GM19099 (cell line): ENCODE measurements around the gene TK1.

Experiments used
- POLR2A ChIP-seq: IDR thresholded peaks from 3 replicates; pipeline ENCODE4 v1.6.1; 2011; ENCODE audit warnings: low read depth; ENCODE audit not compliant: insufficient read length; ENCODE audit errors: extremely low read depth

Gene TK1

DNA sequence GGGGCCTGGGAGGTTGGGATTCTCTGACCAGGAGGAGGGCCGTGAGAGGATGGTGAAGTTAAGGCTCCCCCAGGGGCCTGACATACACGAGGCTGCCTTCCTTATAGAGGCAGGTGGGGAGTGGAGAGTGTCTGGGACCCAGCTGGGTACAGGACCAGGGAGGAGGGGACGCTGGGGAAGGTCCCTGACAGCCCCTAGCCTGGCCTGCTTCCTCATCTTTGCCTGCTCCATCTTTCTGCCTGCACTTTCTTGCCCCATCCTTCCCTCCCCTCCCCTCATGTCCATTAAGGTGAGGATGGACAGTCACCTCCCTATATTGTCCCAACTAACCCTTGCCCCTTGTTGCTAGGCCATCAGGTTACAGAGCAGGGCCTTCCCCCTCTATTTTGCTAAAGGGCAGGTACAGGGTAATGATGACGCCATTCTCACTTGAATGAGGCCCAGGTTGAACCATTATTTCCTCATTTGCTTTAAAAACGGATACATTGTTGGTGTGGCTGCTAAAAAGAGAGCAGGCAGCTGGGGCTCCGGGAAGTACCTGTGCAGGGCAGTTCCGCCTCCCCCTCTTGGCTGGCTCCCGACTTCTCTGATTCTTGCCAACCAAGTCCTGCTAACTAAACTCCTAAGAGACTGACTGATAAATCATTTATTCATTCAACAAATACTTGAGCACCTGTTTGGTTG is 39.4 kb downstream of the TK1 start:
- peak; percentile 24 for TF ChIP-seq POLR2A

DNA sequence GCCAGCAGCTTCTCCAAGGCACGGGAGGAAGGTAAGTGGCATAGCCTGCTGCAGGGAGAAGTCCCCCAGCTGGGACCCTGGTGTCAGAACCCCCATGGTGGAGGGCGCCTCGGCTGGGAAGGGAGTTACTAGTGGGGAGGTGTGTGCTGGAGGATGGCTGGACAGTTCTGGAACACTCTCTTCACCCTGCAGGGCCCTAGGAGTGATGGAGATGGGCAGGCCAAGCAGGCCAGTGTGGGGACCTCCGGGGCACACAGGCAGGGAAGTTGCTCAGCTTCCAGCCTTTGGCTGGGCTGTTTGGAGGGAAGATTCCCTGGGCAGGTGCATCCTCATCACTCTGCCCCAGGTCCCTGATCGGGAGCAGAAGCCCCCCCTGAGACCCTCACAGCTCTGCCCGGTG is 40.0 kb downstream of the TK1 start:
- no peak for TF ChIP-seq POLR2A

DNA sequence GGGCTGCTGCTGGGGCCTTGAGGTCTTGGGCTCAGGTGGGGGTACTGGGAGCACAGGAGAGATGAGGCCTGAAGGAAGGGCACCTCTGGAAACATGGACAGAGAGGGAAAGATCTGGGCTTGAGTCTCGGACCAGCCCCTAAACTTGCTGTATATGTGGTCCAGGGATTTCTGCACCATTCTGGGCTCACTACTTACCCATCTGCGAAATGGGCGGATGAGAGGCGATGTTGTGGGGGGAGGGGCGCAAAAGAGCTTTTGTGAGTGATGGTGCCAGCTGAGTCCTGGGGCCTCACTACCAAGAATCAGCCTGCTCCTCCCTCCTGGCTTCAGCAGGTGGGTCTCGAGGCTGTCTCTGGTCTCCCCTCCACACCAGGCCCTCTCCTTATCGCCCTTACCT is 40.4 kb downstream of the TK1 start:
- TF ChIP-seq POLR2A, result no peak

DNA sequence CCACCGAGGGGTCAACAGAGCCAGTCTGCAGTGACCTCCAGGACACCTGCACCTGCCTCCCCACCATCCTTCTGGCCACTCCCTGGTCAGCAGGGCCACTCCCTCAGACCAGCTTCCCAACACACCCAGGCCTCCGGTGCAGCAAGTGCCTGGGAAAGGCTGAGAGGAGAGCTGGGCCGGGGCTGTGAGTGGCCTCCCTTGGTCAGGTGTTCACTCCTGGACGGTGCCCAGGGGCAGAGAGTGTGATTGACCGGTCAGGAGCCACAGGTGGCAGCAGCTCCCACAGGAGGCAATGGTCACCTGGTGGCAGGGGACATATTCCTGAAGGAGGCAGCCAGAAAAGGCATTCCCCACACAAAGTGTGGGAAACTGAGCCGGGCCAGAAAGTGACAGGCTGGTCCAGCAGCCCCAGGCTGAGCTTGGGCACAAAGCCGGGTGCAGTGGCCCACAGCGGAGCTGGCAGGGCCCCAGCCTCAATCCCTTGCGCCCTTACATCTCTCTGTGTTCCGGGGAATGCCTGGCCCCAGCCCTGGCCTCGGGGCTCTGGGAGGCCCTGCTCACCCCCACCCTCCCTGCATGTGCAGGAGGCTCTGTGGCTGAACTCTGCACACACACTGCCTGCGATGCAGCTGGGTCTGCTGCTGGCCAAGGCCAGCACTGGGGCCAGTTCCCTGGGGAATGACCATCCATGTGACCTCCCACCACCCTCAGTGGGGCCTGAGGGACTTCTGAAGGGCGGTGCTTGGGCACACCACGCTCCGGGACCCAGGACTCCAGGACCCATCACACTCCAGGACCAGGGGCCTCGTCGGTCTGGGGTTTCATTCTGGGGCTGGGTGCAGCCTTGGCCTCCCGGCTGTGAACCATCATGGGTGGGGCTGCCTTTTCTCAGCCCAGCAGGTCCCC is 41.9 kb downstream of the TK1 start:
- TF ChIP-seq POLR2A, result no peak

DNA sequence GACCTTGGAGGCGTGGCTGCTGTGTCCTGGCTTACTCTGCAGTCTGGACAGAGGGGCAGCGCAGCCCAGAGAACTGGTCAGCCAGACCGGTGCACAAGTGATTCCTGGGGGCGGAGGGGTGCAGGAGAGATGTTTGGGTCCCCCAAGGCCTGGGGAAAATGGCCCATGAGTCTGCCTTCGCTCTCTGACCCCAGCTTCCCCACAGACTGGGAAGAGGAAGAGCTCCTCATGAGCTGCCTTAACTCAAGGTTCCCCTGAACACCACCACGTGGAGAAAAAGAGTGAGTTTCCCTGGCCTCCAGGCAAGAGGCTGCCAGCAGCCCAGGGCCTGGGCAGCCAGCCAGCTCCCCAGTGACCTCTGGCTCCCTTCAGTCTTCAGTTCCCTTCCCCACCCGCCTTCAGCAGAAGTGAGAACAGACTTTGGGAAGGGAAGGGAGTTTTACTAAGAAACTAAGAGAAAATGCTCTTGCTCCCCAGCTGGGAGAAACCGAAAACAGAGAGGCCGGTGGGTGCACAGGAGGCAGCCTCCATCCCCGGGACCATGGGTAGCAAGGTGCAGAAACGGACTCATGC is 42.6 kb downstream of the TK1 start:
- no peak for TF ChIP-seq POLR2A

DNA sequence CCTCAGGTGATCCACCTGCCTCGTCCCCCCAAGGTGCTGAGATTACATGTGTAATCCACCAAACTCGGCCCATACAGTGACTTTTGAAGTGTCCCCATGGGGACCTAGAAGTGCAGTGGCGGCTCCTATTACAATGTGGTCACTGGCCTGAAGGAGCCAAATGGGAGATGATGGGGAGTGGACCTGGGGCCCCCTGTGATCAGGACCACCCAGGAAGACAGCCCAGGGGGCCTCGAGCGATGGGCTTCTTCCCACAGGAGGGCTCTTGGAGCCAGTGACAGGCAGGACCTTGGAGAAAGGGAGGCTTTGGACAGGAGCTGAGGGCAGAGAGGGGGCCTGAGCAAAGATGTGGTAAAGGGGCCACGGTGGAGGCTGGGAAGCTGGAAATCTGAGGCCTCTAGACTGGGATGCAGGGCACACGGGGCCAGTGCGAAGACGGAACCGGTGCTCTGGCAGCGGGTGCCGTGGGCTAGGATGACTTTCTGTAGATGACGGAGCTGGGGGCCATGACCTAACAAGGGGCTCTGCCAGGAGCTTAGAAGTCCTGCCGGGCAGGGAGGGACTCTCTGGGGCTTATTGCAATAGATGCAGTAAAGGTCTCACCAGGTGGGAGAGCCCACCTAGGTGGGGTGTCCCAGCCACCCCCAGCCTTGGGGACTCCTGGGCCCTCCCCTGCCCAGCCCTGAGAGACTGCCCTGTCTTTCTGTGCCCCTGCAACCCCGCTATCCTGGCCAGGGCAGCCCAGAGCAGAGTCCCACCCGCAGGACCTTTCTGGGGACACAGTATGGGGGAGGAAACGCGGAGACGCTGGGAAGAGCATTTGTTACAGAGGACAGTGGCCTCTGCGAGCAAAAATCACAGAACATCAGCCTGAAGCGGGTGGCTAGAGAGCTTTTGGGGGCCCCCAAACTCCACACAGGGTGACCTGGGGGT is 43.4 kb downstream of the TK1 start:
- TF ChIP-seq POLR2A, result no peak

DNA sequence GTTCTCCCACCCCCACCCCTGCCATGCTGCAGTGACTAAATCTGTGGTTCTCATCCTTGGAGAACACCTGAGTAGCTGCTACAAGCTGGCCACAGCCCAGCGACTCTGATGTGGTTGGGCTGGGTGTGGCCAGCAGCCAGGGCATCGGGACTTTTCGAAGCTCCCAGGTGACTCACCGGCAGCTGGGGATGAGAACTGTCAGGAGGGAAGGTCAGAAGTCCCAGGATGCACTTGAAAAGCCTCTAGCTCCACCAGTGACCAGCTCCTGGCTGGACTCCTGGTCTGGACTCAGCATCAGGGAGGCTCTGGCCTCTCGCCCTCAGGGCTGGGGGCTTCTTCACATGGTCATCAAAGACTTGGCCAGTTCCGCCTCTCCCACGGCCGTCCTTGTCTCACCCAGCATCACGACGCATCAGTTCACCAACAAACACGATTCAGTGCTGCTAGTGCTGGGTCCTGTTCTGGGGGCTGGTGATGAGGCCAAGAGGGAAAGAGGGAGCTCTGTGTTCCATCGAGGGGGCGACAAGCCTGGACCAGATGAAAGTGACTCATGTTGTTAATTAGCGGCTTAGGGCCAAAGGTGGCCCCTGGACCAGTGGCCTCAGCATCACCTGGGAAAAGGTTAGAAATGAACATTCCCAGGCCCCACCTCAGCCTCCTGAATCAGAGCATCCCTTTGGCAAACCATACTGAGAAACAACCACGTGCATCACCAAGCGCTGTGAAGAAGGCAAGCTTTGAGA is 44.6 kb downstream of the TK1 start:
- TF ChIP-seq POLR2A, result no peak

DNA sequence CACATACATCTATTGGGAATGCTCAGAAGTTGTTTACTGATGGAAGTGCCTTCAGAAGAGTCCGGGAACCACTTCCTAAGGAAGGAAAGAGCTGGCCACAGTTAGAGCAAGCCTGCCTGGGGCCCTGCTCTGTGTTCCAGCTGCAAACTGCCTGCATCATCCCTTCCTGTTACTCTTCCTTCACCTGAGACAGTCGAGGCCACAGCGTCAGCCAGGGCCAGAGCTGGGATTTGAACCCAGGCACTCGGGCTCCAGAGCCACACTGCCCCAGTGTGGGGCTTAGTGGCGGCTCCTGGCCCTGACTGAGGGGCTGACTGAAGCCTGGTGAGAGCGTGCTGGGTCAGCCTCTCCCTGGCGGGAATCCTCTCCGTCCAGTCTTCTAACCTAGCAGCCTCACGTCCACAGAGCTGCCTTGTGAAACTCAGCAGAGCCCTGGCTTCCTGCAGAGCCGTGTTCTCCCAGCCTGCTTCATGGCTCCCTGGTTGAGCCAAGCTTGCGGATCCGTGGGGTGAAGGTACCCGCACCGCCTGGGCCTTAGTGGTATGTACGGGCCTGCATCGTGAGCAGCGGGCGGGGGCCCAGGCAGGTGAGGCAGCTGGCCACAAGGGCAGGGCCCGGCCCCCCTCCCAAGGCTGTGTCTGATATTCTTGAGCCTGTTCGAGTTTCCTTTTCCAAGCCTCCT is 45.3 kb downstream of the TK1 start:
- TF ChIP-seq POLR2A, result no peak

DNA sequence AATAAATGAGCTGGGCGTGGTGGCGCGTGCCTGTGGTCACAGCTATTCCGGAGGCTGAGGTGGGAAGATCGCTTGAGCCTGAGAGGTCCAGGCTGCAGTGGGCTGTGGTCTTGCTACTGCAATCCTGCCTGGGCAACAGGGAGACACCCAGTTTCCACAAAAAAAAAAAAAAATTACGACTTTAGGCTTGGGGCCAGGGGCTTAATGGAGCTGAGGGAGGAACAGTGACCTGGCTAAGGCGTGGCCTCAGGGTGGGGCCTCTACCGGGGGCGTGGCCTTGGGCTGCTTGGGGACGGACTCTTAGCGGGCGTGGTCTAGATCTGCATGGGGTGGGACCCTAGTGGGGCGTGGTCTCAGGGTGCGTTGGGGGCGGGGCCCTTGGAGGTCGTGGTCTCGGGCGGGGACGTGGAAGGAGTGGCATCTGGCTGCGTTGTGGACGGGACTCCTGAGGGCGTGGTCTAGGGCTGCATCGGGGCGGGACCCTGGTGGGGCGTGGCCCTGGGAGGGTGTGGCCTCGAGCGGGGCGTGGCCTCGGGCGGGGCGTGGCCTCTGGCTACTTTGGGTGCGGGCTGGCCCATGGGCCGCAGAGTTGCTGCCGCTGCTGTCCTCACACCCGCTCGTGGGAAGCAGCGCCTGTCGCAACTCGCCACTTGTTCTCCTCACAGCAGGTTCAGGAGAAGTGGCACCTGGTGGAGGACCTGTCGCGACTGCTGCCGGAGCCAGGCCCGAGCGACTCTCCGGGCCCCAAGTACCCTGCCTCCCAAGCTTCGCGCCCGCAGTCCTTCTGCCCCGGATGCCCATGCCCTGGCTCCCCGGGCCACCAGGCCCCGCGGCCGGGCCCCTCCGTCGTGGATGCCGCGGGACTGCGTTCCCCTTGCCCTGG is 46.4 kb downstream of the TK1 start:
- TF ChIP-seq POLR2A, result peak; percentile 49

DNA sequence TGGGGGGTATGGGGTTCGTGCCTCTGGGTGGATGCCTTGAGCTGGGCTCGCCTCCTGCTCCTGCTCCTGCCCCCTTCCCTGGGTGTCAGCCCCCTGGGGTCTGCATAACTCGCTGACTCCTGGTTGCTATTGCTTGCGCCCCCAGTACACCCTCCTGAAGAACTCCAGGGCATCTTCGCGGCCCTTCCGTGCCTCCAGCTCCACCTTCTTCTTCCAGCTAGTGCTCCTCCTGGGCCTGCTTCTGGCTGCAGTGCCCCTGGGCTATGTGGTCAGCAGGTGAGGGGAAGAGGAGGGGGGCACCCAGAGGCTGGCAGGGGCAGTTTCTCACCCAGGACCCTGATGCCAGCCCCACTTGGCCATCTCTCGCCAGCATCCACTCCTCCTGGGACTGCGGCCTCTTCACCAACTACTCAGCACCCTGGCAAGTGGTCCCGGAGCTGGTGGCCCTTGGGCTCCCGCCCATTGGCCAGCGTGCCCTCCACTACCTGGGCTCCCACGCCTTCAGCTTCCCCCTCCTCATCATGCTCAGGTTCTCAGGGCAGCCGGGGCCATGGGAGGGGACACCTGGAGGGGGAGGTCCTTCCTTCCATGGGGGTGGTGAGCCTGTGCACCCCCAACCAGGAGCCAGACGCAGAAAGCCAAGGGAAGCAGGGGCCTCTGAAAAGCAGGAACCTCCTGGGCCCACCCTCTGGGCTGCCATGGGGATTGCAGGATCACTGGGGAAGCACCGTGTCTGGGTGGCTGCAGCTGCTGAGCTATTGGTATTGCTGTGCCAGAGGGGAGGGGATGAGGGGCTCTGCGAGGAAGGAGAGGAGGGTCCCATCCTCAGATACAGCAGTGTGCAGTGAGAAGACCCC is 48.4 kb downstream of the TK1 start:
- TF ChIP-seq POLR2A, result no peak

DNA sequence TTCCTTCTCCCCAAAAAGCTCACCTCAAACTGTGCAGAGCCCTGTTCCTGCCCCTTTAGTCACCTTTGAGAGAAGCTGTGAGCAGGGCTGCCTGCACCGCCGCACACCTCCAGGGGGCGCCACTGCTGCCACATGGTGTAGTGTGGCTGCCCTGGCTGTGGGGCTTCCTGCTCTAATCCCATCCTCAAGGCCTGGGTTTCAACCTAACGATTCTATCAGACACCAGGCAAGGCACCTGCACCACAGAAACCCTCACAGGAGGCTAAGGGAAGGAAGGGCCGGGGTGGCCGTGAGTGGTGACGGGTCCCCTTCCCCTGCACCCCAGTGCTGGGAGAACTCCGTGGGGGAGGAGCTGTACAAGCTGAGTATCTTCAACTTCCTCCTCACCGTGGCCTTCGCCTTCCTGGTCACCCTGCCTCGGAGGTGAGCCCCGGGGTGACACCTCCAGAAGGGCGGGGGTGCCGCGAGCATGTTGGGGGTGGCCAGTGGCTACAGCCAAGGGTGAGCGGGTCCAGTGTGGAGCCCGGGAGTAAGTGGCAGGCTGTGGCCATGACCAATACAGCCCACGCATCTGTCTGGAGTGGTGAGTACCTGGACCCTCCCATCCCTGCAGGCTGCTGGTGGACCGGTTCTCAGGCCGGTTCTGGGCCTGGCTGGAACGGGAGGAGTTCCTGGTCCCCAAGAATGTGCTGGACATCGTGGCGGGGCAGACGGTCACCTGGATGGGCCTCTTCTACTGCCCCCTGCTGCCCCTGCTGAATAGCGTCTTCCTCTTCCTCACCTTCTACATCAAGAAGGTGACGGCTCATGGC is 49.3 kb downstream of the TK1 start:
- no peak for TF ChIP-seq POLR2A
